Measurements from ENCODE around the gene SYVN1. TPM values are rescaled to one million over a fixed set of nuclear protein-coding genes. Genes with fewer than 3 reads are reported as not detected.

Gene SYVN1
- total RNA-seq: 10 to 100 TPM; 63.5 to 74.5 TPM
- polyA plus RNA-seq (ENCODE audit: insufficient read length in 6 of 6): 10 to 100 TPM; 37.2 to 53.4 (median 45.2) TPM
- long read RNA-seq, donor 1, partial matches to known transcripts: 155 of 167 reads
- long read RNA-seq, donor 1, other reads (novel, unspliced or antisense): 6 of 167 reads
- long read RNA-seq, donor 2, transcript SYVN1-201 (16 exons, 3,048 nt): major isoform, 5 of 7 reads
- long read RNA-seq, donor 2, partial matches to known transcripts: 0 of 7 reads
- long read RNA-seq, donor 2, other reads (novel, unspliced or antisense): 0 of 7 reads
- long read RNA-seq, donor 3, partial matches to known transcripts: 0 of 3 reads
- long read RNA-seq, donor 3, other reads (novel, unspliced or antisense): 0 of 3 reads
- long read RNA-seq, donor 4, partial matches to known transcripts: 1 of 3 reads
- long read RNA-seq, donor 4, other reads (novel, unspliced or antisense): 2 of 3 reads
- long read RNA-seq, donor 5, partial matches to known transcripts: 5 of 9 reads
- long read RNA-seq, donor 5, other reads (novel, unspliced or antisense): 0 of 9 reads
- long read RNA-seq, donor 6, partial matches to known transcripts: 5 of 7 reads
- long read RNA-seq, donor 6, other reads (novel, unspliced or antisense): 0 of 7 reads
- long read RNA-seq, donor 7, partial matches to known transcripts: 0 of 3 reads
- long read RNA-seq, donor 7, other reads (novel, unspliced or antisense): 0 of 3 reads
- long read RNA-seq, donor 8, partial matches to known transcripts: 0 of 6 reads
- long read RNA-seq, donor 8, other reads (novel, unspliced or antisense): 0 of 6 reads
- long read RNA-seq, donor 9: 0 reads
- long read RNA-seq, donor 10: 0 reads
- long read RNA-seq, donor 11, partial matches to known transcripts: 0 of 6 reads
- long read RNA-seq, donor 11, other reads (novel, unspliced or antisense): 0 of 6 reads
- long read RNA-seq, donor 12, partial matches to known transcripts: 0 of 2 reads
- long read RNA-seq, donor 12, other reads (novel, unspliced or antisense): 0 of 2 reads

- peak within 1 kb of the TSS; percentile 84 to 98 for H3K4me3 ChIP-seq
- no peaks in the 10 kb centered on the region for H3K9me3 ChIP-seq
- intact Hi-C loops (cut with DNase I): no loop called here
- peak; percentile 90 for ATAC-seq
- H3K36me3 ChIP-seq: peaks cover 0 to 36% of the 10 kb centered on the region in 2 donors
- peaks cover 16 to 32% of the 10 kb centered on the region in 2 donors for H3K4me1 ChIP-seq
- TF ChIP-seq CTCF (IDR thresholded peaks at IDR 0.05): no peak
- peak within 1 kb of the TSS; percentile 98 for H3K27ac ChIP-seq
- DNase-seq: peak; percentile 92 to 96 (median 94)
- H3K27me3 ChIP-seq: no peaks in the 10 kb centered on the region
Measured at GRCh38 chr11:65134240-65134951, at the start of gene SYVN1. SYVN1 (minus strand) TSS chr11:65134519; CDS start chr11:65133601, 918 bp downstream.

- TF ChIP-seq CTCF (IDR thresholded peaks at IDR 0.05): no peak
- peak in 2 of 4 donors; percentile 56 to 76 for DNase-seq
- Histone ChIP-seq H3K36me3 (peaks cover 0 to 51% of the 10 kb centered on the region in 2 donors), H3K4me3 (peak overlapping the region; percentile 88 to 94), H3K9me3 (no peaks in the 10 kb centered on the region), H3K27me3 (no peaks in the 10 kb centered on the region), H3K4me1 (peaks cover 4 to 37% of the 10 kb centered on the region in 2 donors), H3K27ac (peak overlapping the region; percentile 3 to 92)
- intact Hi-C loops (cut with DNase I): no loop called here
- peak; percentile 30 for ATAC-seq
Measured at GRCh38 chr11:65183201-65183891, 49.0 kb upstream of the SYVN1 start.

- Histone ChIP-seq H3K9me3 (no peaks in the 10 kb centered on the region), H3K27ac (peak overlapping the region; percentile 73 to 92), H3K36me3 (peaks cover 0 to 43% of the 10 kb centered on the region in 2 donors), H3K4me3 (peak overlapping the region; percentile 88 to 94), H3K4me1 (peaks cover 4 to 37% of the 10 kb centered on the region in 2 donors), H3K27me3 (no peaks in the 10 kb centered on the region)
- ATAC-seq: peak; percentile 66
- DNase-seq: peak in 2 of 4 donors; percentile 61 to 87
- TF ChIP-seq CTCF (IDR thresholded peaks at IDR 0.05): no peak
- intact Hi-C loops (cut with DNase I): no loop called here
Measured at GRCh38 chr11:65182258-65183170, 48.2 kb upstream of the SYVN1 start.
